Transverse colon (tissue), 4 donors: ENCODE data around the gene MT1H. TPM values are rescaled to one million over a fixed set of nuclear protein-coding genes. Genes with fewer than 3 reads are reported as not detected.
A peak's percentile ranks its signal among the peaks of the same experiment; 100 is the strongest.

Experiments used
- DNase-seq: peaks from one replicate; pipeline ENCODE4 v3.0.0-alpha.2; 2019
- H3K27ac ChIP-seq, 4 donors: fragments of 200-600 bp; sonication (generic); 2 replicates each; pipeline ENCODE4 v1.5.1; 2016 to 2018; ENCODE audit warnings: inconsistent platforms in 4 of 4
- H3K27me3 ChIP-seq: fragments of 200-600 bp; sonication (generic); 2 replicates; pipeline ENCODE4 v1.5.1; 2017; ENCODE audit warnings: inconsistent platforms
- H3K36me3 ChIP-seq, 4 donors: fragments of 200-600 bp; sonication (generic); 2 replicates each; pipeline ENCODE4 v1.5.1; 2017 to 2019; ENCODE audit warnings: inconsistent platforms in 4 of 4
- H3K4me1 ChIP-seq, 4 donors: fragments of 200-600 bp; sonication (generic); 2 replicates each; pipeline ENCODE4 v1.5.1; 2017 to 2020; ENCODE audit warnings: inconsistent platforms in 4 of 4
- H3K4me3 ChIP-seq, 4 donors: fragments of 200-600 bp; sonication (generic); 1 replicate in 1 of 4; 2 replicates in 3 of 4; pipeline versions ENCODE4 v1.5.1 to v1.6.1; 2017 to 2019; ENCODE audit warnings: inconsistent platforms in 4 of 4
- H3K9me3 ChIP-seq, 2 donors: fragments of 200-600 bp; sonication (generic); 2 replicates each; pipeline ENCODE4 v1.5.1; 2017 to 2019; ENCODE audit warnings: inconsistent platforms in 2 of 2
- EP300 ChIP-seq: sonication (generic); formaldehyde crosslinking; IDR thresholded peaks from one replicate; pipeline ENCODE4 v1.6.1; 2017; ENCODE audit warnings: antibody characterized with exemption, low read depth
- POLR2A ChIP-seq: fragments of 450-650 bp; IDR thresholded peaks from one replicate; pipeline ENCODE4 v1.6.1; 2016; ENCODE audit warnings: antibody characterized with exemption, mild to moderate bottlenecking, moderate library complexity
- POLR2AphosphoS5 ChIP-seq, 3 donors: sonication (generic); formaldehyde crosslinking; IDR thresholded peaks; one replicate each; pipeline ENCODE4 v1.6.1; 2016; ENCODE audit warnings: antibody characterized with exemption in 3 of 3
- WGBS, 2 donors: methylation state at CpG; one replicate each; pipeline ENCODE4 v1.1.5; 2018; ENCODE audit warnings: low coverage in 1 of 2; 5-methylcytosine and 5-hydroxymethylcytosine counted together
- in situ Hi-C, 4 donors: fragments of 200-750 bp; cut with MboI; loops; one replicate each; pipeline versions ENCODE4 v1.15.0 to v1.15.1; 2017; ENCODE audit warnings: low sequenced_read_pairs in 3 of 4, low pct_ligation_motif_present in 1 of 4, low pct_unique_long_range_greater_than_20kb in 1 of 4
- intact Hi-C: fragments of 100-400 bp; cut with DNase I; formaldehyde crosslinking; loops from one replicate; pipeline ENCODE4 v1.15.1; 2023; ENCODE audit warnings: low total_unique reads
- total RNA-seq, 4 donors: library from RNA; depleted of rRNA; stranded (reverse); fragments of >200 nt; gene quantifications; one replicate each; pipeline ENCODE4 v1.1.0, GENCODE V29; 2016
- TF ChIP-seq, protein P1 (sequence below), 5 experiments: fragments of 200-600 bp in 3 of 5; fragments of 450-650 bp in 2 of 5; sonication (generic) in 3 of 5; IDR thresholded peaks; 1 replicate in 2 of 5; 2 replicates in 3 of 5; pipeline ENCODE4 v1.5.1; 2016 to 2017; ENCODE audit warnings: antibody characterized with exemption in 5 of 5, inconsistent platforms in 3 of 5, mild to moderate bottlenecking in 2 of 5, moderate library complexity in 1 of 5

The MT1H gene
- total RNA-seq, 4 donors from 2014 or later, result 3.0 to 526 (median 5.6) TPM; not detected in 1

DNA sequence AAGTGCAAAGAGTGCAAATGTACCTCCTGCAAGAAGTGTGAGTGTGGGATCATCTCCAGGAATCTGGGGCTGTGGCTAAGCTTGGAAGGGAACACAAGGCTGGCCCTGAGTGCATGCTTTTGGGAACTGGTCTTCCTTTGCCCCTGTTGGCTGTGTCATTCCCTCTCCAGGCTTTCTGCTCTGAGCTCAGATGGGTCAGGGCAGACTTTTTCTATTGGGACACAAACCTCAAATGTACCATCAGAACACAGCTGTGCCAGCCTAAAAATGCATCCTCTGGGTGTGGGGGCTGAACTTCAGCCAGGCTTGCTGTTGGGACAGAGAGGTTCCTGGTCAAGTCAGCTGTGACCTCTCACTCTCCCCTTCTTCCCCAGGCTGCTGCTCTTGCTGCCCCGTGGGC lies 17.0 kb upstream of the MT1H start:
- in situ Hi-C loops, result no loop called here
- H3K4me1 ChIP-seq, result peaks cover 0 to 9% (median 6%) of the 10 kb centered on the region in 4 donors

DNA sequence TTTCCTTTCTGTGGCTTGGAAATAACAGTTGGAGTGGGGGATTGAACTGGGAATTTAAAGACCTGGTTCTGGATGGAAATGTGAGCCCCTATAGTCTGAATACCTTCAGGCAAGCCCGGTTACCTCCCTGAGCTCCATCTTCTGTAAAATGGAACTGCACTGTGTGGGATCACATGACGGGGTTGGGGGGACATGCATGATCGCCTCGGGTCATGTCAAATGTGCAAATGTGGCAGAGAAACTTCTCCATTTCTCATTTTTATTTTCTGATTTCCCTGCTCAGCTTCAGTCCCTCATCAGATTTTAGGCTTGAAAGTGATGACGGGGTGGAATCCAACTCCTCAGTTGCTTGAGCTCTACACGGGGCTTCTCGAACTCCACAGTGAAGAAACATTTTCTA lies 16.4 kb upstream of the MT1H start:
- Histone ChIP-seq H3K36me3 (no peaks in the 10 kb centered on the region), H3K4me3 (no peak overlapping the region), H3K27ac (no peak overlapping the region), H3K27me3 (peaks cover 13% of the 10 kb centered on the region), H3K4me1 (peaks cover 3 to 11% (median 6%) of the 10 kb centered on the region in 4 donors), H3K9me3 (no peaks in the 10 kb centered on the region)
- no peak for TF ChIP-seq POLR2A
- TF ChIP-seq EP300, result no peak
- no peak for TF ChIP-seq POLR2AphosphoS5 (IDR thresholded peaks at IDR 0.05)
- TF ChIP-seq, protein P1, sequence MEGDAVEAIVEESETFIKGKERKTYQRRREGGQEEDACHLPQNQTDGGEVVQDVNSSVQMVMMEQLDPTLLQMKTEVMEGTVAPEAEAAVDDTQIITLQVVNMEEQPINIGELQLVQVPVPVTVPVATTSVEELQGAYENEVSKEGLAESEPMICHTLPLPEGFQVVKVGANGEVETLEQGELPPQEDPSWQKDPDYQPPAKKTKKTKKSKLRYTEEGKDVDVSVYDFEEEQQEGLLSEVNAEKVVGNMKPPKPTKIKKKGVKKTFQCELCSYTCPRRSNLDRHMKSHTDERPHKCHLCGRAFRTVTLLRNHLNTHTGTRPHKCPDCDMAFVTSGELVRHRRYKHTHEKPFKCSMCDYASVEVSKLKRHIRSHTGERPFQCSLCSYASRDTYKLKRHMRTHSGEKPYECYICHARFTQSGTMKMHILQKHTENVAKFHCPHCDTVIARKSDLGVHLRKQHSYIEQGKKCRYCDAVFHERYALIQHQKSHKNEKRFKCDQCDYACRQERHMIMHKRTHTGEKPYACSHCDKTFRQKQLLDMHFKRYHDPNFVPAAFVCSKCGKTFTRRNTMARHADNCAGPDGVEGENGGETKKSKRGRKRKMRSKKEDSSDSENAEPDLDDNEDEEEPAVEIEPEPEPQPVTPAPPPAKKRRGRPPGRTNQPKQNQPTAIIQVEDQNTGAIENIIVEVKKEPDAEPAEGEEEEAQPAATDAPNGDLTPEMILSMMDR (IDR thresholded peaks at IDR 0.05), result no peak
- WGBS, 2 donors, result 81 to 83% methylated on average over 4 to 7 of the region's 7 CpGs
- in situ Hi-C loops, result no loop called here
- intact Hi-C loops, result no loop called here
- no peak for DNase-seq

More for the DNA sequence above, 17.0 kb upstream of the MT1H start:
- peaks cover 19% of the 10 kb centered on the region for H3K27me3 ChIP-seq
- no peak for DNase-seq
- intact Hi-C loops, result no loop called here
- H3K4me3 ChIP-seq, result no peak overlapping the region
- 67% methylated on average over 1 of the region's 1 CpG; no CpG with 5 or more reads in 1 of the 2 donors for WGBS, 2 donors
- H3K9me3 ChIP-seq, result no peaks in the 10 kb centered on the region
- H3K36me3 ChIP-seq, result no peaks in the 10 kb centered on the region
- no peak overlapping the region for H3K27ac ChIP-seq
- TF ChIP-seq EP300, result no peak
- no peak for TF ChIP-seq POLR2AphosphoS5 (IDR thresholded peaks at IDR 0.05)
- TF ChIP-seq, protein P1 (IDR thresholded peaks at IDR 0.05), result no peak
- no peak for TF ChIP-seq POLR2A

DNA sequence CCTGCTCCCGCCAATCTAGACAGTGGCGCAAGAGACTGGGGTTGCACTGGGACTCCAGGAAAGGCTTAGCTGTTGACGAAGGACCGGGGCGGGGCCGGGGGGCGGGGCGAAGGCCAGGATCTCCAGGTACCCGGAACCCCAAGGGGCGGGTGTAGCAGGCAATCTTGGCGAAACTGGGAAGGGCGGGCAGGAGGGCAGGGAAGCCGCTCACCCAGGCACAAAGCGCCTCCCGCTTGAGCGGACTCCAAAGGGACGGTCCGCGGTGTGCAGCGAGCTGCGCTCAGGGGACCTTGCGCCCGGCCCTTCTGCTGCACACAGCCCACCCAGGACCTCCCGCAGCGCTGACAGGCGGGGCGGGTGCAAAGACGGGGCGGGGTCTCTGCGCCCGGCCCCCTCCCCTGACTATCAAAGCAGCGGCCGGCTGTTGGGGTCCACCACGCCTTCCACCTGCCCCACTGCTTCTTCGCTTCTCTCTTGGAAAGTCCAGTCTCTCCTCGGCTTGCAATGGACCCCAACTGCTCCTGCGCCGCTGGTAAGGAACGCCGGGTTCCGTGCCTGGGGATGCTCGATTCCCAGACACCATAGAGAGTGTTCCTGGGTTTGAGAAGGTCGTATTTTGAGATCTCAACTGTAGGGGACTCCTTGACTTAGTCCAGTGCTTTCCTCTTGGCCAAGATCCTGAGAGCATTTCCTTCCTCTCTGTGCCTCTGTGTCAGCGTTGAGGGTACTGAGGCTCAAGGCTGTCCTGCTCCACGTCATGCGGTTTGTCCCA lies 11.9 kb upstream of the MT1H start, which contains the start of gene MT1F:
Gene MT1F (plus strand): TSS at position 405 of the 772 bp plus-strand sequence. CDS start 100 bp downstream, at position 505.
- Histone ChIP-seq H3K9me3 (no peaks in the 10 kb centered on the region), H3K27ac (peak within 1 kb of the TSS; percentile 59 to 79 (median 75)), H3K27me3 (peaks cover 22% of the 10 kb centered on the region), H3K4me1 (peaks cover 5 to 18% (median 16%) of the 10 kb centered on the region in 4 donors), H3K4me3 (peak within 1 kb of the TSS; percentile 21 to 54 (median 48)), H3K36me3 (no peaks in the 10 kb centered on the region)
- in situ Hi-C loops (no loop called here), intact Hi-C loops (no loop called here)
- TF ChIP-seq POLR2A (peak; percentile 61), POLR2AphosphoS5 (IDR thresholded peaks at IDR 0.05) (peak; percentile 40 to 61 (median 43)), EP300 (no peak)
- WGBS, 2 donors, result 2% methylated on average over 45 of the region's 46 CpGs; no CpG with 5 or more reads in 1 of the 2 donors
- DNase-seq, result peak; percentile 96

DNA sequence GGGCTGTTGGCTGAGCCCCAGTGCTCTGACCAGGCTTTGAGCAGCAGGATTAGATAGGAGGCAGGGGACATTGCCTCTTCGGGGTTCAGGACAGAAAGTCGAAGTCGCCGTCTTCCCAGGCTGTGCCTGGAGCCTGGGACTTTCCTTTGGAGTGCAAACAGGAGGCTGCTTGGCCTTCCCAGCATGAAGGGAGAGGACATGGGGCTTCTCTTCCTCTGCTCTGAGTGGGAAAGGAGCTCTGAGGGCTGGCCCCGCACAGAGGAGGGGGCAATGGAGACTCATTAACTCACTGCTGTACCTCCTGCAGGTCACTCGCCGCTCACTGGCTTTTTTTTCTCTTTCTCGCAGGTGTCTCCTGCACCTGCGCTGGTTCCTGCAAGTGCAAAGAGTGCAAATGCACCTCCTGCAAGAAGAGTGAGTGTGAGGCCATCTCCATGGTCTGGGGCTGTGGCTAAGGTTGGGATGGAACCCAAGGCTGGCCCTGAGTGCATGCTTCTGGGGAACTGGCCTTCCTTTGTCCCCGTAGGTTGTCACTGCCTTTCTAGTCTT lies 11.2 kb upstream of the MT1H start:
- intact Hi-C loops, result no loop called here
- TF ChIP-seq POLR2A (no peak), POLR2AphosphoS5 (IDR thresholded peaks at IDR 0.05) (no peak), EP300 (no peak)
- TF ChIP-seq, protein P1 (IDR thresholded peaks at IDR 0.05), result no peak
- DNase-seq, result peak; percentile 54
- Histone ChIP-seq H3K27me3 (peaks cover 29% of the 10 kb centered on the region), H3K4me1 (peaks cover 5 to 23% (median 17%) of the 10 kb centered on the region in 4 donors), H3K27ac (peak overlapping the region in 3 of 4 donors; percentile 59 to 79 (median 75)), H3K9me3 (no peaks in the 10 kb centered on the region), H3K36me3 (no peaks in the 10 kb centered on the region), H3K4me3 (peak overlapping the region in 3 of 4 donors; percentile 45 to 54 (median 50))
- in situ Hi-C loops, result no loop called here
- whole genome bisulfite sequencing, 2 donors, result 27% methylated on average over 10 of the region's 10 CpGs; no CpG with 5 or more reads in 1 of the 2 donors
